ENCODE measurements around the gene RFPL3. TPM values are rescaled to one million over a fixed set of nuclear protein-coding genes. Genes with fewer than 3 reads are reported as not detected.

RFPL3 gene
- total and polyA plus RNA-seq, 2 donors: not detected

Small RNAs within 50 kb of the gene (small RNA-seq; reads per million reads assigned to genes)
- gene AL021937.2 (not detected), gene IGLVIVOR22-2 (not detected), gene RF02171 (not detected), gene RF02172 (not detected)

Other genes with a start within 250 kb of the RFPL3 start
- gene C22orf42, start 198.6 kb upstream of the RFPL3 start, total RNA-seq: not detected
- gene C22orf42, start 198.6 kb upstream of the RFPL3 start, polyA plus RNA-seq: not detected
- not detected for gene RFPL2, start 152.8 kb upstream of the RFPL3 start, total RNA-seq
- gene RFPL2, start 152.8 kb upstream of the RFPL3 start, polyA plus RNA-seq: not detected
- 3.4 TPM for gene SLC5A4, start 102.5 kb upstream of the RFPL3 start, total RNA-seq
- gene SLC5A4, start 102.5 kb upstream of the RFPL3 start, polyA plus RNA-seq: 0.72 TPM
- gene RTCB, start 54.4 kb downstream of the RFPL3 start, total RNA-seq: 69.5 TPM
- 59.9 TPM for gene RTCB, start 54.4 kb downstream of the RFPL3 start, polyA plus RNA-seq
- gene BPIFC, start 106.6 kb downstream of the RFPL3 start, total RNA-seq: not detected
- gene BPIFC, start 106.6 kb downstream of the RFPL3 start, polyA plus RNA-seq: not detected
- gene FBXO7, start 116.9 kb downstream of the RFPL3 start, total RNA-seq: 88.1 TPM
- 67.9 TPM for gene FBXO7, start 116.9 kb downstream of the RFPL3 start, polyA plus RNA-seq

Data from urinary bladder (tissue), 2 donors.